ENCODE data around the gene HSPA1L.

- no peak for TF ChIP-seq ZNF274 (IDR thresholded peaks at IDR 0.05; ENCODE audit: low read depth, low read length)
- TF ChIP-seq YY1 (IDR thresholded peaks at IDR 0.05; ENCODE audit: insufficient read depth, insufficient read length) = no peak
- no peak for TF ChIP-seq SUZ12 (IDR thresholded peaks at IDR 0.05; ENCODE audit: extremely low read depth, insufficient read depth, insufficient read length)
Observed at GRCh38 chr6:31829633-31830283, 14.7 kb upstream of the HSPA1L start.

Data from NT2/D1 (cell line).